B cell (primary cell): ENCODE measurements around the gene ZNF556. TPM values are rescaled to one million over a fixed set of nuclear protein-coding genes. Genes with fewer than 3 reads are reported as not detected.
A peak's percentile ranks its signal among the peaks of the same experiment; 100 is the strongest.

Experiments used
- ATAC-seq: fragments of 200-7000 bp; cut with Tn5 transposase; one replicate; pipeline ENCODE4 v1.10.0; 2021; ENCODE audit warnings: low read depth, mild to moderate bottlenecking, moderate number of reproducible peaks, moderate library complexity
- CTCF ChIA-PET: fragments of 350-600 bp; sonication (Branson Sonifier 250); formaldehyde crosslinking; loops from one replicate; lab custom pipeline; 2021; ENCODE audit warnings: antibody characterized with exemption, inconsistent platforms; lab: Charles Lee
- POLR2A ChIA-PET: fragments of 350-600 bp; sonication (Branson Sonifier 250); formaldehyde crosslinking; loops from one replicate; lab custom pipeline; 2021; ENCODE audit warnings: antibody characterized with exemption; lab: Charles Lee
- DNase-seq: peaks from one replicate; pipeline ENCODE4 v3.0.0; 2013
- H2AFZ ChIP-seq: 2 replicates; pipeline ENCODE4 v1.6.1; 2012; ENCODE audit warnings: mild to moderate bottlenecking, low read depth, low read length; ENCODE audit not compliant: insufficient read depth, poor library complexity, severe bottlenecking
- H3K27ac ChIP-seq, 2 donors: 1 replicate in 1 of 2; 2 replicates in 1 of 2; pipeline ENCODE4 v1.5.1; 2012 to 2013; ENCODE audit warnings: low read length in 2 of 2, mild to moderate bottlenecking in 2 of 2, moderate library complexity in 1 of 2
- H3K27me3 ChIP-seq, 4 experiments: fragments of 200-600 bp in 1 of 4; sonication (generic) in 1 of 4; replicated peaks in 1 of 4; 1 replicate in 2 of 4; 2 replicates in 2 of 4; pipeline versions ENCODE4 v1.6.1 to v1.7.0; 2013 to 2016; ENCODE audit warnings: low read length in 3 of 4, mild to moderate bottlenecking in 2 of 4, mixed read lengths in 1 of 4, moderate library complexity in 1 of 4; ENCODE audit not compliant: insufficient read depth in 4 of 4, control insufficient read depth in 3 of 4; ENCODE audit errors: control extremely low read depth in 1 of 4
- H3K36me3 ChIP-seq, 2 experiments: replicated peaks in 1 of 2; 1 replicate in 1 of 2; 2 replicates in 1 of 2; pipeline versions ENCODE4 v1.6.1 to v1.7.1; 2013; ENCODE audit warnings: low read length in 1 of 2; ENCODE audit not compliant: insufficient read depth in 2 of 2, control insufficient read depth in 1 of 2; ENCODE audit errors: control extremely low read depth in 1 of 2, extremely low read depth in 1 of 2
- H3K4me1 ChIP-seq, 2 donors: fragments of 200-600 bp in 1 of 2; sonication (generic) in 1 of 2; 1 replicate in 1 of 2; 2 replicates in 1 of 2; pipeline versions ENCODE4 v1.5.1 to v1.6.1; 2013 to 2017; ENCODE audit warnings: low read length in 2 of 2; ENCODE audit not compliant: control insufficient read depth in 2 of 2, insufficient read depth in 2 of 2
- H3K4me2 ChIP-seq: replicated peaks from 2 replicates; pipeline ENCODE3; 2012; ENCODE audit warnings: mild to moderate bottlenecking, low read depth, low read length; ENCODE audit not compliant: poor library complexity, severe bottlenecking
- H3K4me3 ChIP-seq, 5 experiments: fragments of 200-600 bp in 1 of 5; sonication (generic) in 1 of 5; 1 replicate in 3 of 5; 2 replicates in 2 of 5; pipeline versions ENCODE4 v1.5.1 to v1.7.0; 2011 to 2016; ENCODE audit warnings: low read length in 4 of 5, mild to moderate bottlenecking in 4 of 5, low read depth in 2 of 5, control low read depth in 1 of 5, moderate library complexity in 1 of 5; ENCODE audit not compliant: insufficient read depth in 1 of 5; ENCODE audit errors: control extremely low read depth in 1 of 5, extremely low read depth in 1 of 5
- H3K79me2 ChIP-seq: fragments of 200-600 bp; sonication (generic); one replicate; pipeline ENCODE4 v1.6.0; 2016; ENCODE audit warnings: low read length; ENCODE audit not compliant: control insufficient read depth, insufficient read depth
- H3K9ac ChIP-seq: fragments of 200-600 bp; sonication (generic); 2 replicates; pipeline ENCODE4 v1.6.1; 2017; ENCODE audit warnings: mild to moderate bottlenecking, low read length, moderate library complexity
- H3K9me3 ChIP-seq, 3 donors: one replicate each; pipeline versions ENCODE4 v1.6.1 to v1.7.1; 2013; ENCODE audit warnings: low read length in 2 of 3; ENCODE audit not compliant: control insufficient read depth in 2 of 3, insufficient read depth in 1 of 3; ENCODE audit errors: control extremely low read depth in 1 of 3
- H4K20me1 ChIP-seq: 2 replicates; pipeline ENCODE4 v1.6.0; 2012; ENCODE audit warnings: mild to moderate bottlenecking, low read length; ENCODE audit not compliant: insufficient read depth, control insufficient read depth, poor library complexity, severe bottlenecking
- H3K27ac Mint-ChIP-seq: one replicate; pipeline ENCODE4 v1.8.0; 2021; ENCODE audit warnings: mixed read lengths
- H3K27me3 Mint-ChIP-seq: one replicate; pipeline ENCODE4 v1.8.0; 2021; ENCODE audit warnings: mixed read lengths
- H3K4me1 Mint-ChIP-seq: one replicate; pipeline ENCODE4 v1.8.0; 2021; ENCODE audit warnings: mixed read lengths
- H3K4me3 Mint-ChIP-seq: one replicate; pipeline ENCODE4 v1.8.0; 2021; ENCODE audit warnings: mixed read lengths
- H3K9me3 Mint-ChIP-seq: one replicate; pipeline ENCODE4 v1.8.0; 2022; ENCODE audit warnings: mixed read lengths; ENCODE audit not compliant: insufficient read depth
- CTCF ChIP-seq: fragments of 200-600 bp; IDR thresholded peaks from one replicate; pipeline ENCODE4 v1.8.0; 2022; ENCODE audit warnings: antibody characterized with exemption, mild to moderate bottlenecking
- EZH2 ChIP-seq: IDR thresholded peaks from 2 replicates; pipeline ENCODE4 v1.6.1; 2012; ENCODE audit warnings: borderline replicate concordance, low read depth, mild to moderate bottlenecking, moderate library complexity, low read length; ENCODE audit not compliant: insufficient read depth, poor library complexity, severe bottlenecking
- WGBS: methylation state at CpG from one replicate; pipeline ENCODE4 v1.1.5; 2013; ENCODE audit warnings: missing lambda C conversion rate; ENCODE audit not compliant: insufficient coverage; 5-methylcytosine and 5-hydroxymethylcytosine counted together
- intact Hi-C: fragments of 100-400 bp; cut with micrococcal nuclease; formaldehyde crosslinking; loops from one replicate; pipeline ENCODE4 v1.10.0; 2022
- polyA plus RNA-seq: library from polyadenylated mRNA; depleted of rRNA; stranded (reverse); fragments of >200 nt; gene quantifications from 2 replicates; pipeline ENCODE4 v1.2.3, GENCODE V29; 2012
- total RNA-seq, 2 donors: library from RNA; stranded (reverse); fragments of 120-200 nt in 1 of 2; gene quantifications; 1 replicate in 1 of 2; 2 replicates in 1 of 2; pipeline versions ENCODE4 v1.2.3 to v1.2.4, GENCODE V29; 2013 to 2022

Gene ZNF556
- total and polyA plus RNA-seq, 2 donors (not counting 1 experiment from before 2014, with no cell fraction given), result 0.13 TPM; not detected in 1

- no peak overlapping the region for H3K4me3 Mint-ChIP-seq
- ChIA-PET CTCF (interaction anchor here (0.9 to 1.5 kb wide), 4 partner anchors 13 to 31 kb away, joined by 3 read pairs; partner anchors contain the start of gene ZNF555), POLR2A (no interaction called here)
- no peak overlapping the region for H3K4me2 ChIP-seq
- no peak overlapping the region for H3K27ac Mint-ChIP-seq
- H3K9ac ChIP-seq, result no peak overlapping the region
- no peaks in the 10 kb centered on the region for H3K4me1 ChIP-seq
- H4K20me1 ChIP-seq, result no peaks in the 10 kb centered on the region
- ATAC-seq (no peak), DNase-seq (peak; percentile 38)
- peaks cover 8% of the 10 kb centered on the region for H3K4me1 Mint-ChIP-seq
- no peaks in the 10 kb centered on the region for H3K27me3 ChIP-seq
- no peak overlapping the region for H2AFZ ChIP-seq
- peaks cover 10% of the 10 kb centered on the region for H3K9me3 Mint-ChIP-seq
- H3K27me3 Mint-ChIP-seq, result no peaks in the 10 kb centered on the region
- intact Hi-C loops, result no loop called here
- no peak for TF ChIP-seq CTCF
- TF ChIP-seq EZH2, result no peak
- no peak overlapping the region for H3K27ac ChIP-seq
- peaks cover 27 to 32% (median 32%) of the 10 kb centered on the region in 3 donors for H3K9me3 ChIP-seq
- WGBS, result 60% methylated on average over 2 of the region's 5 CpGs
- H3K36me3 ChIP-seq, result peaks cover 26 to 29% of the 10 kb centered on the region in 2 experiments
- H3K79me2 ChIP-seq, result no peaks in the 10 kb centered on the region
- no peak overlapping the region for H3K4me3 ChIP-seq
These were observed 10.6 kb upstream of the ZNF556 start for GRCh38 chr19:2856457-2857050.

DNA sequence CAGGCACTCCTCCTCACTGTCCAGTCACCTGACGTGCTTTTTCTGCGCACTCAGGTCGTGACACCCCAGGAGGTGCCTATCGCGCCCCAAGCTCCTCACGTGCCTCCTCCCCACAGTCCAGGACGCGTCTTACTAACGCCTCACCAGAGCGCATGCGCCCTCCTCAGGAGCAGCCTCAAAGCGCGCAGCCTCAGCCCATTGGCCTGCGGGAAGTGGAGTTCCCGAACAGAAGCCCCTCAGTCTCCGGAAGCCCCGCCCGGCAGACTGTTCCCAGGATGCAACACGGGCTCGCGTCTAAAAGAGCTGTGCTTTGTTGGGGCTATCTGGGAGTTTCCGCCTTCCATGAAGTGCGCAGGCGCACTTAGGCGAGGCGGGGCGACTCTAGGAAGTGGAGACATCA is 8.3 kb upstream of the ZNF556 start:
- no peak for ATAC-seq
- Mint-ChIP-seq H3K9me3 (peaks cover 4% of the 10 kb centered on the region), H3K27ac (no peak overlapping the region), H3K4me3 (no peak overlapping the region), H3K27me3 (no peaks in the 10 kb centered on the region), H3K4me1 (peaks cover 8% of the 10 kb centered on the region)
- no peak overlapping the region for H3K9ac ChIP-seq
- peaks cover 3 to 8% of the 10 kb centered on the region in 2 experiments for H3K36me3 ChIP-seq
- H4K20me1 ChIP-seq, result no peaks in the 10 kb centered on the region
- no peaks in the 10 kb centered on the region for H3K27me3 ChIP-seq
- no peak for DNase-seq
- ChIA-PET CTCF (no interaction called here), POLR2A (interaction anchor here (0.6 kb wide), 1 partner anchor 677 kb away, joined by 7 read pairs; no protein-coding TSS in a partner anchor)
- no peaks in the 10 kb centered on the region for H3K4me1 ChIP-seq
- no peak overlapping the region for H3K4me2 ChIP-seq
- H2AFZ ChIP-seq, result no peak overlapping the region
- TF ChIP-seq EZH2 (no peak), CTCF (no peak)
- 90% methylated on average over 21 of the region's 27 CpGs for WGBS
- peaks cover 11 to 15% (median 13%) of the 10 kb centered on the region in 3 donors for H3K9me3 ChIP-seq
- H3K4me3 ChIP-seq, result no peak overlapping the region
- intact Hi-C loops, result no loop called here
- no peak overlapping the region for H3K27ac ChIP-seq
- no peaks in the 10 kb centered on the region for H3K79me2 ChIP-seq
